HepG2 (cell line): ENCODE results near the gene MMP24OS. TPM values are rescaled to one million over a fixed set of nuclear protein-coding genes. Genes with fewer than 3 reads are reported as not detected.

Experiments used
- AGO2 ChIP-seq: fragments of 200-400 bp; formaldehyde crosslinking; optimal IDR thresholded peaks from 2 replicates; pipeline ENCODE3; 2017; ENCODE audit warnings: mild to moderate bottlenecking, low read depth, low read length, moderate library complexity
- FOXJ3 ChIP-seq: sonication (generic); formaldehyde crosslinking; IDR thresholded peaks from 2 replicates; pipeline ENCODE4 v1.4.0; 2020; ENCODE audit warnings: missing genetic modification reagents, mild to moderate bottlenecking, borderline replicate concordance
- GABPA ChIP-seq, 2 experiments: IDR thresholded peaks; 2 replicates each; pipeline ENCODE4 v1.6.1; 2011 to 2016; ENCODE audit warnings: low read depth in 2 of 2, low read length in 1 of 2, missing biosample characterization in 1 of 2, missing genetic modification characterization in 1 of 2
- GATAD2A ChIP-seq: IDR thresholded peaks from 2 replicates; pipeline ENCODE4 v1.6.1; 2016
- HIC2 ChIP-seq: sonication (generic); formaldehyde crosslinking; IDR thresholded peaks from 2 replicates; pipeline ENCODE4 v1.9.0; 2022; ENCODE audit warnings: low read depth, missing genetic modification reagents
- HNRNPH1 ChIP-seq: fragments of 200-400 bp; formaldehyde crosslinking; optimal IDR thresholded peaks from 2 replicates; pipeline ENCODE3; 2017; ENCODE audit warnings: mild to moderate bottlenecking, low read depth, low read length
- IRF2 ChIP-seq: IDR thresholded peaks from 2 replicates; pipeline ENCODE4 v1.6.1; 2018; ENCODE audit warnings: missing genetic modification reagents, missing compliant biosample characterization
- KDM1A ChIP-seq: IDR thresholded peaks from 2 replicates; pipeline ENCODE4 v1.6.1; 2016; ENCODE audit warnings: missing compliant biosample characterization
- MYC ChIP-seq: sonication (generic); formaldehyde crosslinking; IDR thresholded peaks from 2 replicates; pipeline ENCODE4 v1.9.0; 2021; ENCODE audit warnings: missing genetic modification reagents, borderline replicate concordance
- NR2F1 ChIP-seq, 2 experiments: fragments of 450-650 bp in 1 of 2; formaldehyde crosslinking in 1 of 2; IDR thresholded peaks; 2 replicates each; pipeline versions ENCODE4 v1.5.0 to v1.6.1; 2016 to 2020; ENCODE audit warnings: mild to moderate bottlenecking in 1 of 2, missing compliant biosample characterization in 1 of 2, missing genetic modification reagents in 1 of 2, moderate library complexity in 1 of 2
- SAP130 ChIP-seq: IDR thresholded peaks from 2 replicates; pipeline ENCODE4 v1.6.1; 2016; ENCODE audit warnings: low read depth
- SIX4 ChIP-seq: sonication (generic); formaldehyde crosslinking; IDR thresholded peaks from 2 replicates; pipeline ENCODE4 v1.4.0; 2020; ENCODE audit warnings: missing genetic modification reagents
- ZBED4 ChIP-seq: sonication (generic); formaldehyde crosslinking; IDR thresholded peaks from 2 replicates; pipeline ENCODE4 v1.4.0; 2020; ENCODE audit warnings: missing genetic modification reagents, borderline replicate concordance
- ZBTB21 ChIP-seq: sonication (generic); formaldehyde crosslinking; IDR thresholded peaks from 2 replicates; pipeline ENCODE4 v1.4.0; 2020; ENCODE audit warnings: missing genetic modification reagents
- ZBTB7A ChIP-seq: sonication (generic); formaldehyde crosslinking; IDR thresholded peaks from 2 replicates; pipeline ENCODE4 v1.8.0; 2022; ENCODE audit warnings: mild to moderate bottlenecking, missing genetic modification reagents
- ZKSCAN8 ChIP-seq: IDR thresholded peaks from 2 replicates; pipeline ENCODE4 v1.6.1; 2016; ENCODE audit warnings: borderline replicate concordance, missing genetic modification reagents, missing compliant biosample characterization
- ZNF136 ChIP-seq: sonication (generic); formaldehyde crosslinking; IDR thresholded peaks from 2 replicates; pipeline ENCODE4 v1.8.1; 2022; ENCODE audit warnings: low read depth, mild to moderate bottlenecking, moderate library complexity, missing genetic modification reagents
- ZNF263 ChIP-seq: sonication (generic); formaldehyde crosslinking; IDR thresholded peaks from 2 replicates; pipeline ENCODE4 v1.4.0; 2020; ENCODE audit warnings: missing genetic modification reagents
- ZNF383 ChIP-seq: sonication (generic); formaldehyde crosslinking; IDR thresholded peaks from 2 replicates; pipeline ENCODE4 v1.4.0; 2020; ENCODE audit warnings: missing genetic modification reagents, mild to moderate bottlenecking, borderline replicate concordance
- polyA plus RNA-seq, 8 experiments: library from polyadenylated mRNA; depleted of rRNA in 3 of 8; stranded (reverse) in 7 of 8; unstranded in 1 of 8; fragments of >200 nt; fragmentation: Illumina TruSeq in 4 of 8; extraction: Trizol in 4 of 8; gene quantifications; 2 replicates each; pipeline versions ENCODE4 v1.2.1 to v1.2.3, GENCODE V29; 2011 to 2016; ENCODE audit warnings: low read depth in 4 of 8, missing spikeins in 1 of 8, mixed read lengths in 1 of 8; ENCODE audit not compliant: insufficient read depth in 1 of 8
- total RNA-seq, 5 experiments: library from RNA; depleted of rRNA; stranded (reverse); fragments of >200 nt; fragmentation: Illumina TruSeq; extraction: Trizol; gene quantifications; 2 replicates each; pipeline ENCODE4 v1.2.3, GENCODE V29; 2016; ENCODE audit warnings: low read depth in 1 of 5
- TF ChIP-seq, protein P1 (sequence below): sonication (generic); formaldehyde crosslinking; IDR thresholded peaks from 2 replicates; pipeline ENCODE4 v1.4.0; 2020; ENCODE audit warnings: mild to moderate bottlenecking, low read depth, missing genetic modification reagents
- TF ChIP-seq, protein P2 (sequence below): IDR thresholded peaks from 2 replicates; pipeline ENCODE4 v1.6.1; 2012; ENCODE audit warnings: inconsistent platforms
- TF ChIP-seq, protein P3 (sequence below): sonication (generic); formaldehyde crosslinking; IDR thresholded peaks from 2 replicates; pipeline ENCODE4 v1.8.0; 2022; ENCODE audit warnings: missing genetic modification reagents, mild to moderate bottlenecking, inconsistent platforms, borderline replicate concordance

Gene MMP24OS
- total and polyA plus RNA-seq, 2 of the 13 experiments (the other 11 are each of a cell fraction or from before 2014, with no cell fraction given): 6.0 to 8.5 TPM

GRCh38 chr20:35269055-35269781 lies 8.7 kb downstream of the MMP24OS start (continued):
- no peak for TF ChIP-seq HIC2
- TF ChIP-seq, protein P1, sequence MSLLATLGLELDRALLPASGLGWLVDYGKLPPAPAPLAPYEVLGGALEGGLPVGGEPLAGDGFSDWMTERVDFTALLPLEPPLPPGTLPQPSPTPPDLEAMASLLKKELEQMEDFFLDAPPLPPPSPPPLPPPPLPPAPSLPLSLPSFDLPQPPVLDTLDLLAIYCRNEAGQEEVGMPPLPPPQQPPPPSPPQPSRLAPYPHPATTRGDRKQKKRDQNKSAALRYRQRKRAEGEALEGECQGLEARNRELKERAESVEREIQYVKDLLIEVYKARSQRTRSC (CRISPR knock-in tag): peak; percentile 80; the same call in 1 of the 2 replicates
- TF ChIP-seq HNRNPH1: no peak
- no peak for TF ChIP-seq FOXJ3 (CRISPR knock-in tag)
- TF ChIP-seq ZNF136 (CRISPR knock-in tag): 0 out of 2 replicates have a peak, but pooled peaks have one; percentile 97
- TF ChIP-seq MYC (CRISPR knock-in tag): peak; percentile 82
- peak; percentile 53 for TF ChIP-seq GATAD2A (CRISPR knock-in tag)
- TF ChIP-seq ZBTB21 (CRISPR knock-in tag): 0 out of 2 replicates have a peak, but pooled peaks have one; percentile 18
- TF ChIP-seq GABPA (IDR thresholded peaks at IDR 0.05; ENCODE audit: low read depth, low read length): no peak
- 0 out of 2 replicates have a peak, but pooled peaks have one; percentile 23 for TF ChIP-seq GABPA (CRISPR knock-in tag; IDR thresholded peaks at IDR 0.05; ENCODE audit: low read depth)
- no peak for TF ChIP-seq AGO2
- no peak for TF ChIP-seq ZBED4 (CRISPR knock-in tag)
- TF ChIP-seq SIX4 (CRISPR knock-in tag): no peak
- TF ChIP-seq KDM1A (CRISPR knock-in tag): peak; percentile 70; the same call in 1 of the 2 replicates
- TF ChIP-seq ZNF263 (CRISPR knock-in tag): 0 out of 2 replicates have a peak, but pooled peaks have one; percentile 39
- TF ChIP-seq NR2F1 (CRISPR knock-in tag; IDR thresholded peaks at IDR 0.05): no peak
- peak; percentile 75; the same call in 1 of the 2 replicates for TF ChIP-seq IRF2
- no peak for TF ChIP-seq ZBTB7A (CRISPR knock-in tag)
- peak; percentile 61; the same call in 1 of the 2 replicates for TF ChIP-seq ZNF383
- TF ChIP-seq, protein P2, sequence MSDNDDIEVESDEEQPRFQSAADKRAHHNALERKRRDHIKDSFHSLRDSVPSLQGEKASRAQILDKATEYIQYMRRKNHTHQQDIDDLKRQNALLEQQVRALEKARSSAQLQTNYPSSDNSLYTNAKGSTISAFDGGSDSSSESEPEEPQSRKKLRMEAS: peak; percentile 65; the same call in 1 of the 2 replicates
- peak; percentile 50; the same call in 1 of the 2 replicates for TF ChIP-seq SAP130
- TF ChIP-seq, protein P3, sequence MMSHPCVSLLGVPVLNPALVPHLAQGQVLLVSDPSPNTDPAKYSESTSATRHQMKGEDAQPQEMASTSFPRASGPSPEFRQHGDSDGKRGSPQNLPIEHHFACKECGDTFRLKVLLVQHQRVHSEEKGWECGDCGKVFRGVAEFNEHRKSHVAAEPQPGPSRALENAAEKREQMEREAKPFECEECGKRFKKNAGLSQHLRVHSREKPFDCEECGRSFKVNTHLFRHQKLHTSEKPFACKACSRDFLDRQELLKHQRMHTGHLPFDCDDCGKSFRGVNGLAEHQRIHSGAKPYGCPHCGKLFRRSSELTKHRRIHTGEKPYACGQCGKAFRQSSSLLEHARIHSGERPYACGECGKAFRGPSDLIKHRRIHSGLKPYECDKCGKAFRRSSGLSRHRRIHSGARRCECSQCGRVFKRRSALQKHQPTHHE (CRISPR knock-in tag): no peak
- 0 out of 2 replicates have a peak, but pooled peaks have one; percentile 30 for TF ChIP-seq ZKSCAN8 (CRISPR knock-in tag)
